ENCODE data around the gene SMAD3. TPM values are rescaled to one million over a fixed set of nuclear protein-coding genes. Genes with fewer than 3 reads are reported as not detected.

Gene SMAD3
- total and polyA plus RNA-seq, 2 of the 8 experiments (the other 6 are each of a cell fraction or from before 2014, with no cell fraction given), result 10.1 to 12.4 TPM

DNA sequence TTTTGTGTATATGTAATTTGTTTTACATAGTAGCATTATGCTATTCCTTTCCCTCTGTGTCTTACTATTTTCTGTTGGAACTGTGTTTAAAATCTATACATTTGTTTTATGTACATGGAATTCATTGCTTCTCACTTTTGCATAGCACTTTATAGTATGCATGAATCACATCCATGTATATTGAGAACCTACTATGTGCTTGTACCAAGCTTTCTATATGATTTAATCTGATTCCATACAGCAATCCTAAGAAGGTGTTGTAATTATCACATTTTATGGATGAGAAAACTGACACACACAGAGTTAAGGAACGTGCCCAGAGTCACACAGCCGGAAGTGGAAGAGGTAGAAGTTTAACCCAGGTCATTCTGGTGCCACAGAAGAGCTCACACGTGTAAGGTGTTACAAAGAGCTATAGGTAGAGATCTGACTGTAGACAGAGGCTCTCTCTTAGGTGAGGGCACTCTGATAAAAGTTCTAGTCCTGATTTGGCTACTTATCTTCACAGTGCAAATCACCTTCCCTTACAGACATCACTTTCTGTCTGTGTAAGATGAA lies 3.5 kb upstream of the SMAD3 start:
- no peak overlapping the region for H3K56ac ChIP-seq (replicated peaks; ENCODE audit: insufficient read length, low read depth, low read length)
- TF ChIP-seq SRF (IDR thresholded peaks at IDR 0.05; ENCODE audit: low read depth, low read length) (no peak), CBX8 (IDR thresholded peaks at IDR 0.05; ENCODE audit: borderline replicate concordance, low read depth, low read length) (no peak), KDM5A (IDR thresholded peaks at IDR 0.05; ENCODE audit: low read length) (no peak), CHD2 (IDR thresholded peaks at IDR 0.05; ENCODE audit: low read length) (no peak)
- H3K27me3 ChIP-seq (replicated peaks in 1 of 4; ENCODE audit: control insufficient read depth in 3 of 4, extremely low read depth in 1 of 4, insufficient read depth in 3 of 4, low read length in 3 of 4), result peaks cover 8 to 32% (median 23%) of the 10 kb centered on the region in 4 experiments
- DNase-seq (ENCODE audit: low read depth in 1 of 2, low spot score in 2 of 2), result no peak
- no peaks in the 10 kb centered on the region for H3K36me3 ChIP-seq (ENCODE audit: control insufficient read depth in 2 of 4, insufficient read depth in 4 of 4, low read length in 3 of 4)
- ChIA-PET POLR2A (ENCODE audit: partially characterized antibody) (interaction anchor here (0.6 to 3.5 kb wide), 6 partner anchors 9 to 36 kb away, joined by 3 to 16 read pairs (median 6); no protein-coding TSS in a partner anchor), CTCF (ENCODE audit: partially characterized antibody) (interaction anchor here (0.7 to 3.1 kb wide), 7 partner anchors 12 to 116 kb away, joined by 3 to 7 read pairs (median 3); no protein-coding TSS in a partner anchor)
- no peak overlapping the region for H3K4me3 ChIP-seq (ENCODE audit: extremely low read depth in 1 of 4, insufficient read depth in 2 of 4, low read depth in 3 of 4, low read length in 4 of 4)
- H4K8ac ChIP-seq (ENCODE audit: extremely low read depth, insufficient read depth, low read length), result no peak overlapping the region
- H2AK5ac ChIP-seq (ENCODE audit: low read depth, low read length), result no peak overlapping the region
- H2BK15ac ChIP-seq (ENCODE audit: low read length), result no peak overlapping the region
- H2BK20ac ChIP-seq (ENCODE audit: low read length), result no peak overlapping the region
- H3K23me2 ChIP-seq (ENCODE audit: low read depth, low read length), result peaks cover 18% of the 10 kb centered on the region
- no peak overlapping the region for H3K9ac ChIP-seq (replicated peaks in 1 of 4; ENCODE audit: extremely low read depth in 1 of 4, low read depth in 3 of 4, low read length in 3 of 4)
- H3K4me2 ChIP-seq (ENCODE audit: insufficient read depth in 1 of 2, low read depth in 2 of 2, low read length in 2 of 2), result no peak overlapping the region
- H3K4ac ChIP-seq (replicated peaks; ENCODE audit: insufficient read length, low read depth, low read length), result no peak overlapping the region
- WGBS, 2 experiments (ENCODE audit: extremely low coverage in 1 of 2, insufficient coverage in 1 of 2, insufficient read length in 1 of 2, insufficient replicate concordance in 2 of 2, low coverage in 1 of 2, low lambda C conversion rate in 2 of 2, missing lambda C conversion rate in 1 of 2), result 79% methylated on average over 3 of the region's 3 CpGs; no CpG with 5 or more reads in 1 of the 2 experiments
- H2BK12ac ChIP-seq (ENCODE audit: low read depth, low read length), result no peak overlapping the region
- peaks cover 3 to 9% (median 7%) of the 10 kb centered on the region in 4 experiments; a peak in 6 of 7 replicates for H3K4me1 ChIP-seq (replicated peaks in 1 of 4; ENCODE audit: control insufficient read depth in 3 of 4, insufficient read depth in 4 of 4, low read length in 3 of 4)
- H4K20me1 ChIP-seq (replicated peaks in 1 of 2; ENCODE audit: control insufficient read depth in 1 of 2, insufficient read depth in 2 of 2, low read length in 2 of 2), result peaks cover 0 to 2% of the 10 kb centered on the region in 2 experiments
- H3K79me2 ChIP-seq (ENCODE audit: control insufficient read depth in 1 of 2, insufficient read depth in 2 of 2, low read length in 2 of 2), result no peaks in the 10 kb centered on the region
- no peak overlapping the region for H4K91ac ChIP-seq (replicated peaks; ENCODE audit: insufficient read length, low read length)
- no peaks in the 10 kb centered on the region for H3K9me3 ChIP-seq (ENCODE audit: insufficient read depth in 2 of 2, low read depth in 1 of 2, low read length in 1 of 2)
- no peak overlapping the region for H3K23ac ChIP-seq (ENCODE audit: insufficient read length)
- no peak overlapping the region for H3K14ac ChIP-seq (ENCODE audit: insufficient read length)
- H3K18ac ChIP-seq (ENCODE audit: extremely low read depth, low read length), result no peak overlapping the region
- H3K27ac ChIP-seq (ENCODE audit: low read depth, low read length), result no peak overlapping the region
- no peak overlapping the region for H2BK5ac ChIP-seq (ENCODE audit: low read depth, low read length)
- H2AFZ ChIP-seq (ENCODE audit: low read length), result no peak overlapping the region
- H2BK120ac ChIP-seq (replicated peaks; ENCODE audit: low read depth, low read length), result no peak overlapping the region
- H3K79me1 ChIP-seq (ENCODE audit: low read depth, low read length), result no peaks in the 10 kb centered on the region
- FAIRE-seq, result no peak
- no peak overlapping the region for H4K5ac ChIP-seq (ENCODE audit: insufficient read length, low read depth, low read length)

Measured in H1 (cell line).